HG02970 (cell line): ENCODE data around the gene VPS13C.
"Not testable (repeated sequence)": the region's sequence is repeated elsewhere in the genome, so short reads cannot be mapped to it uniquely, and the experiment has no call there.

Source experiments
- ATAC-seq: cut with Tn5 transposase; IDR thresholded peaks from one replicate; pipeline ENCODE4 v1.9.1; 2021; ENCODE audit warnings: mild to moderate bottlenecking, moderate library complexity, moderate number of reproducible peaks; ENCODE audit not compliant: unreplicated experiment, low FRiP score

The VPS13C gene

DNA sequence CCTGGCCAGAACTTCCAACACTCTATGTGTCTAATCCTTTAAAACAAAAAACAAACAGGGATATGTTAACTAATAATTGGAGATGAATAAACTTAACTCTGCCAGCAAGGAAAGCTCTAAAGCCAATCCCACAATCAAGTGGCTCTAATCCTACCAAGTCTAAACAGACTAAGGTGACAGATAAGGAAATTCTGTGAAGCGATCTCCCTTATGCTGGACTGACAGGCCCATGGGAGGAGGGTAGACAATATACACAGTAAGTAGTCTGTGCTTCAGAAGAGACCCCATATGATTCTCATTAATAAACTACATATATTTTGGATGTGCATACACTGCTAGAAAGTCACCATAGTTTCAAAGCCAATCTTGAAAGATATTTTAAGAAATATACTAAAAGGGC is 10.1 kb downstream of the VPS13C start:
- no peak for ATAC-seq

DNA sequence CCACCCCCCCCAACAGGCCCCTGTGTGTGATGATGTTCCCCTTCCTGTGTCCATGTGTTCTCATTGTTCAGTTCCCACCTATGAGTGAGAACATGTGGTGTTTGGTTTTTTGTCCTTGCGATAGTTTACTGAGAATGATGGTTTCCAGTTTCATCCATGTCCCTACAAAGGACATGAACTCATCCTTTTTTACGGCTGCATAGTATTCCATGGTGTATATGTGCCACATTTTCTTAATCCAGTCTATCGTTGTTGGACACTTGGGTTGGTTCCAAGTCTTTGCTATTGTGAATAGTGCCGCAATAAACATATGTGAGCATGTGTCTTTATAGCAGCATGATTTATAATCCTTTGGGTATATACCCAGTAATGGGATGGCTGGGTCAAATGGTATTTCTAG is 12.0 kb downstream of the VPS13C start:
- not testable (repeated sequence) for ATAC-seq

DNA sequence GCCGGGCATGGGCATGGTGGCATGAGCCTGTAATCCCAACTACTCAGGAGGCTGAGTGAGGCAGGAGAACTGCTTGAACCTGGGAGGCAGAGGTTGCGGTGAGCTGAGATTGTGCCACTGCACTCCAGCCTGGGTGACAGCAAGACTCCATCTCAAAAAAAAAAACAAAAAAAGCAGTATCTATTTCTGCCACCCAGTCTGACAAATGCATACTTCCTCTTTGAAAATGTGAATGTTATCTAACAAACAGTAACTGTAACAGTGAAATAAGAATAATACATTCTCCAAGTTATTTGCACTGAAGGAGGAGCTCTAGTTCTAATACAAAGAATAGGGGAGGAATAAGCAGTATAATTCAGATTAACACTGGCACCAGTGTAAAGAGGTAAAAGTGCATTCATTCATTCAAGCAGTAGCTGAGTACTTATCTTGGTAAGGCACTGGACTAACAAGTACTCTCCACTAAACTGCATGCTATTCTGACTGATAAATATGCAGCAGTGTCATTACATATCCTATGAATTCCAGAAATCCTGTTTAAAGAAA is 12.9 kb downstream of the VPS13C start:
- no peak for ATAC-seq

DNA sequence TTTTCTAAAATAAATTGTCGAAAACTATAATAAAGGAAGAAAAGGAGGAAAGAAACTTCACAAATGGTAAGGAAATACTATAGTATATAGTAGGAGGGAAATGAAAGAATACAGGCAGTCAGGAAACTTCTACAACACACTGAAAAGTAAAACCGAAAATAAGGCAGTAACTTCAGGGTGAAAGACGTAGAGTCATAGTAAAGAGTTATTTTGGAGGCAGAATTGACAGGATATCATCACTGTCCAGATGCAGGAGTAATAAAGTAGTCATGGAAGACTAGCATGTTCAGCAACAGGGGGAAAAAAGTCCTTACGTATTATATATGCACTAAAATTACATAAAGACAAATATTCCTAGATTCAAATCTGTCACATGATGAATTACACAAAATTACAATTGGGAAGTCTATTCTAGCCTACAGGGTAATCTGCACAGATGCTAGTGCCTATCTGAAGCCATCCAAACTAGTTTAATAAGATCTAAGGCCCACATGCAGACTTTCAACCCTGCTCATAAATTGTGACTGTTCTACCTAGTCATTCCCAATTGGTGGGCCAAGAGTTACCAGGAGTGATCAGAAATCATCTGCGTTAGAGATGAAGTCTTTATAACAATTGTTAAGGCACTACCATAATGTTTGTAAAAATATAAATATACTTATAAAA is 14.0 kb downstream of the VPS13C start:
- ATAC-seq = no peak

DNA sequence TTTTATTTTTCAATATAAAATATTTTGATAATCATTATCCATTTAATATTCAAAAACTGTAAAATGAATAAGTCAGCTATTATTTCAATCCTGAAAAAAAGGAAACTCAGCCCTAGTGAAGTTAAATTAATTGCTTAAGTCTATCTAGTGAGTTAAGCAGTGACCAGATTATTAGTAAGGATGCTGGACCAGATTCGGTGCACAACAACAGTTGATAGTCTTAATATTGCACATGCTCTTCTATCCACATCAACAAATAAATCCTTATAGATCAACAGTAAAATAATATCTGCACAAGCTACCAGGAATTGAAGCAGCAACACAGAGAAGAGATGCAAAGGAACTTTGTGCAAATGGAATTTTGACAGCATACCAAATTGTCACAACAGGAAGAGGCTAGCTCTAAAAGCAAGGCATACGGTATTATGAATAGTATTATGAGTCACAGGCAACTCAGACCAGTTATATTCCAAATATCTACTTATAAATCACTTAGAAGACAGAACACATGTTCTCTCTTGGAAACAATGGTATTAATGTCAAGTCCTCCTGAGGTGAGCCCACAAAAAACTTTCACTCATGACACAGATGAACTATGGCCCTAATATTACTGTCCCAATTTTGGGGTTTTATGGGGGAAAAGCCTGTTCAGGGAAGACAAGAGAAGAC is 24.9 kb downstream of the VPS13C start:
- ATAC-seq = no peak

DNA sequence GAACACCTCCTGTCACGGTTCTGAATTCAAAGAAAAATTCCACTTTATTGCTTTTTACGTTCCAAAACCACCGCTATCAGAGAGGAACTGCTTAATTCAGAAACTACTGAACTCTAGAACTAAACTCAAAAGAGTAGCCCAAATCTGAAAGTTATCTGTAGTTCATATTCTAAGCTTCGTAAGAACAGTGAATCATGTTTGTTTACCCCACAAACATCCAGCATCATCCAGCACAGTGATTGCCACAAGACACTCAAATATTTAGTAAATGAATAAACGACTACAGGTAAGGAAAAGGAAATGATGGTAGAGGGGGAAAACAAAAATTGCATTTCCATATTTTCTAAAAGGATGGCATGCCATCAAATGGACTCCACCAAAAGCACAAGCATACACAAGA is 32.3 kb downstream of the VPS13C start:
- no peak for ATAC-seq

DNA sequence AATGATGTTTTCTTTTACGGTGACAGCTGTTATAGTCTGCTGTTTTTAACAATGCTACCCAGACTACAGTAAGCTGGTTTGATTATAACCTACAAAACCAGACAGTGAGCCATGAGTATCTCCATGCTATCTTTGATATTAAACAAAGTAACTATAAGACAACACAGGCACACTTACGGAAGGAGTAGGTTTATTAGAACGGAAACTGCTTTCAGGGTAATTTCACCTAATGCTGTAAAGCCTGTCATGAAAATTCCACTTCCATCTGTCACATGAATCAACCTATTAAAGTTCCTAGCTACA is 33.0 kb downstream of the VPS13C start:
- no peak for ATAC-seq

DNA sequence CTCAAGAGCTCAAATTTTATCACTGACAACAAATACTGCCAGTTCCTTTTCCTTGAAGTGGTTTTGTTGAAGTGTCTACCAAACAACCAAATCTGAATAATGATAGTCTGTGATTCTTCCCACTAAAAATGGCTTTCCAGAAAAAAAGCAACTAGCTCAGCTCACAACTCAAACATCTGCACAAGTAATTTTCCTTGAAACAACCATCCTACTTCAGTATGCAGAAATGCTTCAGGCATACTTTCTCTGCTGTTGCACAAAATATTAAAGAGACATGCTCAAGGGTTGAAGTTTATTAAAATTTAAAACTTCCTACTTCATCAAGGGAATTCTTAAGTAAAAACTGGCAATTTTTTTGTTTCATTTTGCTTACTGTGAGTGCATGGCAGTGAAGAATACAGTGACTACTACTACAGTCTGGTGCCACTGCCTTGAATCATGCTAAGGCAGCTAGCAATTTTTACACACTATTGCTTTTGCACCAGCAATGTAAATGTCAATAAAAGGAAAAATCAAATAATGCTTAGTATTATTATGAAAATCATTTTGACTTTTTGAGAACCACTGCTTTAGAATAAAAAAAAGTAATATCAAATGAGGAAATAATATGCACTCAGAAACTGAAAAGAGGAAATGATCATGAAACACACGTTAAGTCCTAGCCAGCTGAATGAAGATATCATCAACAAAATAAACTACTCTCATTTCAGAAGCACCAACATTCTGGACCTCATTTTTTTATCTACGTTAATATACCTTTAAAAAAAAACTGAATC is 33.6 kb downstream of the VPS13C start:
- no peak for ATAC-seq

DNA sequence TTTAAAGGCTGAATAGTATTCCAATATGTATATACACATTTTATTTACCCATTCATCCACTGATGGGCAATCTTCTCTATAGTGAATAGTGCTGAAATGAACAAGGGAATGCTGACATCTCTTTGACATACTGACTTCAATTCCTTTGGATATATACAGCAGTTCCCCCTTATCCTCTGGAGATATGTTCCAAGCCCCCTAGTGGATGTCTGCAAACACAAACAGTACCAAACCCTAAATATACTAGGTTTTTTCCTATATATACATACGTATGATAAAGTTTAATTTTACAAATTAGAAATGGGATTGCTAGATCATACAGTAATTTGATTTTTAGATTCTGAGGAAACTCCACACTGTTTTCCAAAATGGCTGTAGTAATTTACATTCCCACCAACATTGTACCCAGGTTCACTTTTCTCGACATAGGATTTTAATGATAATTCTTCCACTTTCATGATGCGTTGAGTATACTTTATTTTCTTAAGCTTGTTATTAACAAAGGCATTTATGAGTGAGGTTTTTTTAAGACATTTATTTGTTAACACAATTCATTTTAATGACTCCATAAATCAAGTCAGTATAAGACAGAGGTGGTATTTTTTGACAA is 38.2 kb downstream of the VPS13C start:
- ATAC-seq = no peak

DNA sequence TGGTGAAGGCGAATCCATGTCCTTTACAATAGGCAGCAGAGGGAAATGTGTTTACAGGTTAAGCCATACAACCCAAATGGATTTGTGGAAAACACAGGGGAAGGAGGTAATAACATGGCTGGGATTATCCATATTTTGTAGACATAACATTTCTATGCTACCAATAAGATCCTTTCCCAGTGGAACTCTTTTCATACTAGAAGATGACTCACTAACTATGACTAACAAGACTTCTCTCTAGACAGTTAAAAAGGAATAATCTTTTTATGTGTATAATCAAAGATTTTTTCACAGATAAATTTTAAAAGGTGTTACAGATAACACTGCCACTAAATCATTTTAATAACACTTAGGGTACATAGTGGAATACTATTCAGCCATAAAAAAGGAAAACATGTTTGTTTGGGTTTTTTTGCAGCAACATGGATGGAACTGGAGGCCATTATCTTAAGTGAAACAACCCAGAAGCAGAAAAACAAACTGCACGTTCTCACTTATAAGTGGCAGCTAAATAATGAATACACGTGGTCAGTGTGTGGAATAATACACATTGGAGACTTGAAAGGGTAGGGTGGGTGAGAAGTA is 39.6 kb downstream of the VPS13C start:
- ATAC-seq = no peak

DNA sequence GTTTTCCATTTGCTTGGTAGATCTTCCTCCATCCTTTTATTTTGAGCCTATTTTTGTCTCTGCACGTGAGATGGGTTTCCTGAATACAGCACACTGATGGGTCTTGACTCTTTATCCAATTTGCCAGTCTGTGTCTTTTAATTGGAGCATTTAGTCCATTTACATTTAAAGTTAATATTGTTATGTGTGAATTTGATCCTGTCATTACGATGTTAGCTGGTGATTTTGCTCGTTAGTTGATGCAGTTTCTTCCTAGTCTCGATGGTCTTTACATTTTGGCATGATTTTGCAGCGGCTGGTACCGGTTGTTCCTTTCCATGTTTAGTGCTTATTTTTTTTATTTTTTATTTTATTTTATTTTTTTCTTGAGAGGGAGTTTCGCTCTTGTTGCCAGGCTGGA is 54.9 kb downstream of the VPS13C start:
- not testable (repeated sequence) for ATAC-seq

DNA sequence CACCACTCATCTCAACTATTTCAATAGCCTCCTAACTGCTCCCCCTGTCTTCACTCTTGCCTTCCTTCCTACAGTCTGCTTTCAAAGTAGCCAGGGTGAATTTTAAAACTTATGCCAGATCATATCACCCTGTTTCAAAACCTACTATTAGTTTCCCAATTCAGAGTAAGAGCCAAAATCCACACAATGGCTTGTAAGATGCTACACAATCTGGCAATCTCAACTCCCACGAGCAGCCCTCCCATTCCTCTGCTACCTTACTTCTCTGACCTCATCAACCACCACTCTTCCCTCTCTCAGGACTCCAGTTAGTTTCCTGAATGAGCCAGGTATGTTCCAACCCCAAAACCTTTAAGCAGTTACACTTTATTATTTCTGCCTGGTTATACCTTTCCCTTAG is 62.5 kb downstream of the VPS13C start:
- no peak for ATAC-seq

DNA sequence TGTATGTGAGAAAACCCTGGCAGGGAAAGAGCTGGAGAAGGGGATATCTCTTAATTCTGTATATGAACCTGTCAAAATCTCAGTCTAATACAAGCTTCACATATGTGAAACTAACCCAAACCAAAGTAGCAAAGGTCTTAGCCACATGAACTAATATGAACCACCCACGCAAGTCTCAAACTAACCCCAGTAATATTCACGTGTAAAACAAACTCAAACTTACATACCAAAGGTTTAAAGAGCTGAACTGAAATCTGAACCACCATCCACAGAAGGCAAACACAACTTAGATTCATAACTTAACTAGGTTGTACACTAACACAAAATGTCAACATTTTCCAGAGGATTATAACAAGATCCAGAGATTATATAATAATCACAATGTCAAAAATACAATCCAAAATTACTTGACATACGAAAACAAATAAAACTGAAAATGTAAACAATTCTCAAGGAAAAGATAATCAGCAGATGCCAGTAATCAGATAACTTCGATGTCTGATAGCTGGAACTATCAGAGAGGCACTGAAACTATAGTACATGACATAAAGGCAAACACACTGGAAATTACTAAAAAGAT is 64.1 kb downstream of the VPS13C start:
- no peak for ATAC-seq

DNA sequence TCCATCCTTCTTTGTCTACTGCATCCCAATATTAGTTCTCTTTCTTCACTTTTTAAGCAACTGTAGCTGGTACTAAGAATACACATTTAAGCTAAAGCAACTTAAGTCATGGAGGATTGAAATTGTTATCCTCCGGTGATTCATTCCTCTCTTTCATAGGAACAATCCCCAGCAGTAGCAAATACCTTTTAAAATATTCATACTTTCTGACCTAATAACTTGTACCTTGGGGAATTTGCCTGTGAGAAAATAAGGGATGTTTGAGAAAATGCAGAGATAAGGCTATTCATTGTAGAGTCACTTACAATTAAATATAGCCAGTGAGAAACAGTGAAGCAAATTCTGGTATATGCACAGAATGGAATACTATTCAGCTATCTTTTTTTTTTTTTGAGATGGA is 66.0 kb downstream of the VPS13C start:
- ATAC-seq = no peak

DNA sequence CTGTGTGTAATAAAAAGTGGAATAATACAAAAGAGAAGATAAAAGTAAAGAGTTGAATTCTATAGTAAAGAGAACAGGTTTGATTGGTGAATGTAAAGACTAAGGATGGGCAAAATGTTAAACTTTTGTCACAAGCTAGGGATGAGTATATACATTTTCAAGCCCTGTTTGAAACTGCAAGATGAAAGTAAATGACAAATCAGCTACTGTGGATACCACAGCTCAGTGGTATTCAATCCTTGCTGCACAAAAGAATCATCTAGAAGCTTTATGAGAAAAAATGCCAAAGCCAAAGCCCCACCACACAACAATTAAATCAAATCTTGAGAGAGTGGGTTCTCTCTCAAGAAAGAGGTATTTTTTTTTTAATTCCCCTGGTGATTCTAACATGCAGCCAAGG is 67.7 kb downstream of the VPS13C start:
- no peak for ATAC-seq

DNA sequence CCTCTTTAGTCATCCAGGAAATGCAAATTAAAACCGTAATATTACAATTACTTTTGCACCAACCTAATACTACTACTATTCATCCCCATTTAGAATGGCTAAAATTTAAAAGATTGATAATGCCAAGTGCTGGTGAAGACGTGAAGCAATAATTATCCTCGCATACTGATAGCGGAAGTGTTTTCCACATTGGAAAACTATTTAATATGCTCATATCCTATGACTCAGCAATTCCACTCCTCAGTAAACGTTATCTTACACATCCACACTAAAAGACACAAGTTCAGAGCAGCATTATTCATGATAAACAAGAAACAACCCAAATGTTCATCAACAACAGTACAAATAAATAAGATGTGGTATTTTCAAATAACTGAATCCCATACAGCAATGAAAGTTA is 70.6 kb downstream of the VPS13C start:
- no peak for ATAC-seq

DNA sequence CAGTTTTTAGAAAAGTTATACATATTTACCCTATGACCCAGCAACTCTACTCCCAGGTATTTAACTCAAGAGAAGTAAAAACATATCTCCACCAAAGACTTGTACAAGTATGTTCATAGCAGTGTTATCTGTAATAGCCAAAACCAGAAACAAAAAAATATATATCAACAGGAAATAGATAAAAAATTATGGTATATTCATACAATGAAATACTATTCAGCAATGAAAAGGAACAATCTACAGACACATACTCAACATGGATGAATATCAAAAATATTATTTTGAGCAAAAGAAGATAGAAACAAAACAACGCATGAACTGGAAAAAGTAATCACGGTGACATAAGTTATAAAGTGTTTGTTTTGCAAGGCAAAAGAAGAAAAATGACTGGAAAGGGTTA is 72.4 kb downstream of the VPS13C start:
- ATAC-seq = no peak

DNA sequence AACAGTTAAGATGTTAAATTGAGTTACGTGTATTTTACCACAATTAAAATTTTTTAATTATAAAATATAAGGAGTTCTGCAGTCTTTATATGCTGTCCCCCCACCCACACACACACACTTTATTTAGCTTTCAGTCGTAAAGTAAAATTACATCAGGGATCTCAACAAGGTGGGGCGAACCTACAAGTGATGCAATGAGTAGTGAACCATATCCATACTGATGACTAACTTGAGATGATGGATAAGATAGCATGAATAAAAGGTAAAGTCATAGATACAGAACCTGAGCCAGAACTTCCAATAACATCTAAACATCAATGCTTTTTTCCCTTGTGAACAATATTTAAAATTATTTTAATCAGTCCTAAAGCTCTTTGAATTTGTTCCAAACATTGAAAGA is 77.2 kb downstream of the VPS13C start:
- ATAC-seq = no peak

DNA sequence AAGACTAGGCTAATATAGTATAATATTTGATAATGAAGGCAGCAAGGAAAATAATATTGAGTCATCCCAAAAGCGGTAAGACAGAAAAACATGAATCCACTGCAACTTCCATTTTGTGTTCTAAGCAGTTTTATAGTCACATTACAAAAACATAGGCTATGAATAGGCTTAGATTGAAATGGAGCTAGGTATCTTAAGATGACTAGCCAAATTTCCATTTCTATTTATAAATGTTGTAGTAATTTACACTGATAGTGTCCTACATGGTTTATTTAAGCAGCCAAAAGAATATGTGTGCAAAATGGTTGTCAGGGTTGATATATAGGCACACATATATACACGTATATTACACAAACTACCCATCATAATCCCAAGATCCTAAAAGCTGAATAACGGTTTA is 82.0 kb downstream of the VPS13C start:
- no peak for ATAC-seq

DNA sequence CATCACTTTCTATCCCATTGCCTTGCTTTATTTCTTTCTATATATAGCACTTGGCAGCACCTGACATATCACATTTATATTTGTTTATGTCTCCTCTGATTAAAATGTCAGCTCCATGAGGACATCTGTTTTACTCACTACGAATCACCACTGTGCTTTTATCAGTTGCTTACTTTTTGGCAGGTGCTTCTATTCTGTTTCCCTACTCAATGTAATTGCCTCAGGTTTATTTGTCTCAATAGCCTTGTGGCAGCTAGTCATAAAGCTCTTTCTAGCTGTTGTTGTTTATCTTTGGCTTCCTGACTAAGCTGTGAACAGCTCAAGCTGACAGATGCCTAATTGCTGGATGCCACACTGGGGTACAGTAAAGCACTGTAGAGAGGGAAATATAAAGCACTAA is 85.5 kb downstream of the VPS13C start:
- no peak for ATAC-seq

DNA sequence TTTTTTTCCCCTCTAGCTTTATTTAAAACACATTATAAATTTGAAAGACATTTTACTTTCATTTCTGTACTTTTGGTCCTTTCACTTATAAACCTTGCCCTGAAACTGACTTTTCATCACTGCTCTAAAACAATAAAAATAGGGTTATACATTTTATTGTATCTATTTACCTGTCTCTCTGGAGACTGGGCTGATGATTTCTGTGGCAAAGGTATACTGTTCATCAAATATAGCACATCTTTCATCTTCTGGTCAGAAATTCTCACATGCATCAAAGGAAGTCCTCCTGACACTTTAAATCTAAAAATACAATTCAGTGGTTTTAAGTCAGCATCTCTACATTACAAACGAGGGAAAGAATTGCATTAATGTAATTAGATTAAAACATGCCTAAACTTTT is 86.1 kb downstream of the VPS13C start:
- no peak for ATAC-seq
